HCT116 (cell line): ENCODE results near the gene TMEM145. TPM values are rescaled to one million over a fixed set of nuclear protein-coding genes. Genes with fewer than 3 reads are reported as not detected.

Source experiments
- ATAC-seq: fragments of 200-7000 bp; cut with Tn5 transposase; 2 replicates; pipeline ENCODE4 v1.9.1; 2020; ENCODE audit warnings: mild to moderate bottlenecking, moderate library complexity
- BruUV-seq: library from RNA; stranded (reverse); fragments of 400-500 nt; replicated peaks from 2 replicates; lab custom pipeline; 2021; lab: Mats Ljungman, UMichigan
- CTCF ChIA-PET: fragments of 300-600 bp; sonication (Branson Sonifier 250); formaldehyde crosslinking; loops from one replicate; lab custom pipeline; 2021; ENCODE audit warnings: antibody characterized with exemption; lab: Charles Lee
- POLR2A ChIA-PET: fragments of 300-600, 350-600 bp; sonication (Branson Sonifier 250); formaldehyde crosslinking; loops from one replicate; lab custom pipeline; 2021; ENCODE audit warnings: antibody characterized with exemption; lab: Charles Lee
- RAD21 ChIA-PET, 2 experiments: fragments of 300-600 bp; sonication (Branson Sonifier 250); formaldehyde crosslinking; loops; one replicate each; lab custom pipeline; 2023; ENCODE audit warnings: low total read pairs in 2 of 2; ENCODE audit not compliant: uncharacterized antibody in 2 of 2, unreplicated experiment in 2 of 2, low non-redundant PET in 1 of 2; lab: Charles Lee
- DNase-seq: peaks from one replicate; pipeline ENCODE4 v3.0.0-alpha.2; 2010; ENCODE audit warnings: low read depth, low spot score
- H2AFZ ChIP-seq: fragments of 200-600 bp; shearing (Covaris generic), sonication (generic); 2 replicates; pipeline ENCODE4 v1.6.1; 2017; ENCODE audit warnings: low read depth, mixed run types, mixed read lengths, antibody characterized with exemption, low read length; ENCODE audit not compliant: poor library complexity, severe bottlenecking
- H3K27ac ChIP-seq: 2 replicates; pipeline ENCODE4 v1.5.1; 2012; ENCODE audit warnings: low read depth, low read length
- H3K27me3 ChIP-seq: fragments of 200-600 bp; sonication (generic); 2 replicates; pipeline ENCODE4 v1.6.1; 2016; ENCODE audit warnings: mixed run types, low read length, mixed read lengths; ENCODE audit not compliant: insufficient read depth
- H3K36me3 ChIP-seq, 2 experiments: fragments of 200-500 bp in 1 of 2; fragments of 200-600 bp in 1 of 2; sonication (Bioruptor generic) in 1 of 2; sonication (generic) in 1 of 2; 2 replicates each; pipeline versions ENCODE4 v1.5.1 to v1.6.1; 2014 to 2016; ENCODE audit warnings: low read length in 2 of 2, inconsistent platforms in 1 of 2, mixed read lengths in 1 of 2, mixed run types in 1 of 2; ENCODE audit not compliant: insufficient read depth in 2 of 2, control insufficient read depth in 1 of 2
- H3K4me1 ChIP-seq, 2 experiments: fragments of 200-600 bp in 1 of 2; sonication (generic) in 1 of 2; 2 replicates each; pipeline versions ENCODE4 v1.5.1 to v1.6.1; 2012 to 2017; ENCODE audit warnings: low read length in 2 of 2, inconsistent platforms in 1 of 2, mild to moderate bottlenecking in 1 of 2, mixed read lengths in 1 of 2, mixed run types in 1 of 2, moderate library complexity in 1 of 2; ENCODE audit not compliant: insufficient read depth in 2 of 2, control insufficient read depth in 1 of 2
- H3K4me2 ChIP-seq: fragments of 200-600 bp; sonication (generic); 2 replicates; pipeline ENCODE4 v1.6.1; 2017; ENCODE audit warnings: mixed run types, low read length, mixed read lengths
- H3K4me3 ChIP-seq, 2 experiments: fragments of 200-600 bp in 1 of 2; sonication (generic) in 1 of 2; replicated peaks in 1 of 2; 2 replicates each; pipeline ENCODE4 v1.5.1; 2011 to 2016; ENCODE audit warnings: low read length in 2 of 2, control low read depth in 1 of 2, low read depth in 1 of 2, mild to moderate bottlenecking in 1 of 2, mixed read lengths in 1 of 2, mixed run types in 1 of 2
- H3K79me2 ChIP-seq: fragments of 200-600 bp; sonication (generic); 2 replicates; pipeline ENCODE4 v1.6.1; 2017; ENCODE audit warnings: mild to moderate bottlenecking, mixed run types, low read length, moderate library complexity, mixed read lengths; ENCODE audit not compliant: insufficient read depth
- H3K9ac ChIP-seq: fragments of 200-600 bp; sonication (generic); 2 replicates; pipeline ENCODE4 v1.6.1; 2016; ENCODE audit warnings: low read length, mixed read lengths
- H3K9me2 ChIP-seq: fragments of 200-600 bp; sonication (generic), shearing (Covaris generic); 2 replicates; pipeline ENCODE4 v1.6.1; 2017; ENCODE audit warnings: mixed run types, mild to moderate bottlenecking, moderate library complexity; ENCODE audit not compliant: insufficient read depth
- H3K9me3 ChIP-seq, 2 experiments: fragments of 200-500 bp in 1 of 2; fragments of 200-600 bp in 1 of 2; sonication (Bioruptor generic) in 1 of 2; sonication (generic) in 1 of 2; 2 replicates each; pipeline ENCODE4 v1.6.1; 2014 to 2017; ENCODE audit warnings: low read length in 2 of 2, mixed read lengths in 2 of 2, inconsistent platforms in 1 of 2, low read depth in 1 of 2, mild to moderate bottlenecking in 1 of 2, mixed run types in 1 of 2, moderate library complexity in 1 of 2; ENCODE audit not compliant: control insufficient read depth in 1 of 2, insufficient read depth in 1 of 2
- H4K20me1 ChIP-seq: fragments of 200-600 bp; sonication (generic), shearing (Covaris generic); 2 replicates; pipeline ENCODE4 v1.6.1; 2017; ENCODE audit warnings: mixed run types, mild to moderate bottlenecking, moderate library complexity; ENCODE audit not compliant: insufficient read depth
- ATF3 ChIP-seq: IDR thresholded peaks from 2 replicates; pipeline ENCODE4 v1.6.1; 2012
- CEBPB ChIP-seq: IDR thresholded peaks from 2 replicates; pipeline ENCODE4 v1.6.1; 2012; ENCODE audit warnings: low read depth
- CTCF ChIP-seq, 3 experiments: fragments of 200-600 bp in 1 of 3; sonication (generic) in 1 of 3; IDR thresholded peaks in 2 of 3; conservative IDR thresholded peaks in 1 of 3; 2 replicates each; pipeline ENCODE4 v1.5.1; 2012 to 2017; ENCODE audit warnings: low read depth in 2 of 3, low read length in 2 of 3, antibody characterized with exemption in 1 of 3, borderline replicate concordance in 1 of 3, control low read depth in 1 of 3, mild to moderate bottlenecking in 1 of 3, mixed read lengths in 1 of 3, mixed run types in 1 of 3, moderate library complexity in 1 of 3; ENCODE audit not compliant: insufficient read depth in 1 of 3
- EGR1 ChIP-seq: IDR thresholded peaks from 2 replicates; pipeline ENCODE4 v1.6.1; 2012; ENCODE audit warnings: low read depth
- JUND ChIP-seq: IDR thresholded peaks from 2 replicates; pipeline ENCODE4 v1.6.1; 2012
- POLR2AphosphoS5 ChIP-seq: IDR thresholded peaks from 2 replicates; pipeline ENCODE4 v1.6.1; 2011; ENCODE audit warnings: mild to moderate bottlenecking, low read depth, low read length, moderate library complexity
- RAD21 ChIP-seq: IDR thresholded peaks from 2 replicates; pipeline ENCODE4 v1.6.1; 2012; ENCODE audit warnings: low read depth, mild to moderate bottlenecking
- SIN3A ChIP-seq: IDR thresholded peaks from 2 replicates; pipeline ENCODE4 v1.6.1; 2012; ENCODE audit warnings: low read depth
- SP1 ChIP-seq: IDR thresholded peaks from 2 replicates; pipeline ENCODE4 v1.6.1; 2012; ENCODE audit warnings: low read depth
- SRF ChIP-seq: IDR thresholded peaks from 2 replicates; pipeline ENCODE4 v1.6.1; 2012; ENCODE audit warnings: low read depth
- TCF7L2 ChIP-seq: IDR thresholded peaks from 2 replicates; pipeline ENCODE4 v1.7.0; 2011; ENCODE audit warnings: borderline replicate concordance, inconsistent platforms; ENCODE audit not compliant: insufficient read depth, insufficient read length; ENCODE audit errors: extremely low read depth
- YY1 ChIP-seq: IDR thresholded peaks from 2 replicates; pipeline ENCODE4 v1.6.1; 2011; ENCODE audit warnings: low read length, low read depth, moderate library complexity, mild to moderate bottlenecking; ENCODE audit not compliant: insufficient replicate concordance; ENCODE audit errors: extremely low read depth
- ZNF274 ChIP-seq: fragments of 200-500 bp; sonication (Bioruptor generic); IDR thresholded peaks from 2 replicates; pipeline ENCODE4 v1.6.1; 2014; ENCODE audit warnings: mild to moderate bottlenecking, low read depth, low read length, inconsistent platforms
- intact Hi-C: fragments of 100-400 bp; cut with micrococcal nuclease; formaldehyde crosslinking; loops from 2 replicates; pipeline ENCODE4 v1.10.0; 2022
- total RNA-seq: library from RNA; stranded (reverse); gene quantifications from one replicate; pipeline ENCODE4 v1.2.1, GENCODE V29; 2021; ENCODE audit not compliant: unreplicated experiment

Gene TMEM145
- total RNA-seq, 1 experiment from 2014 or later: 7.2 TPM

- Histone ChIP-seq H3K36me3 (peaks cover 7 to 11% of the 10 kb centered on the region in 2 experiments; a peak in 3 of 4 replicates), H3K27ac (peak overlapping the region; percentile 52; the same call in 1 of the 2 replicates)
- intact Hi-C loops: no loop called here
- BruUV-seq: TSS peak; percentile 39
- ATAC-seq: no peak
- POLR2A ChIA-PET: interaction anchor here (0.6 kb wide), 2 partner anchors 9 to 1682 kb away, joined by 4 read pairs; no protein-coding TSS in a partner anchor
- TF ChIP-seq EGR1: no peak
- TF ChIP-seq ATF3: no peak
- TF ChIP-seq, all 23 proteins: peak for 0
- no peak overlapping the region for H3K4me3 ChIP-seq
- H3K9ac ChIP-seq: no peak overlapping the region
- H3K27me3 ChIP-seq: no peaks in the 10 kb centered on the region
- no peak for DNase-seq
- no peaks in the 10 kb centered on the region for H3K79me2 ChIP-seq
- ChIA-PET CTCF (interaction anchor here (1.0 to 3.0 kb wide), 3 partner anchors 11 to 51 kb away, joined by 3 to 26 read pairs (median 6); no protein-coding TSS in a partner anchor), RAD21 (no interaction called here)
- H4K20me1 ChIP-seq: no peaks in the 10 kb centered on the region
- H3K4me1 ChIP-seq: peaks cover 18 to 33% of the 10 kb centered on the region in 2 experiments
- no peaks in the 10 kb centered on the region for H3K9me2 ChIP-seq
- H3K4me2 ChIP-seq: no peak overlapping the region
- no peak overlapping the region for H2AFZ ChIP-seq
- H3K9me3 ChIP-seq: no peaks in the 10 kb centered on the region
These were observed 17.8 kb upstream of the TMEM145 start for GRCh38 chr19:42295342-42295741.

- H4K20me1 ChIP-seq: no peaks in the 10 kb centered on the region
- H3K4me3 ChIP-seq: no peak overlapping the region
- H3K79me2 ChIP-seq: no peaks in the 10 kb centered on the region
- H3K27ac ChIP-seq: peak overlapping the region; percentile 52
- TF ChIP-seq ZNF274: no peak
- no peak for TF ChIP-seq CEBPB
- no peak for TF ChIP-seq SP1
- peak; percentile 77 for TF ChIP-seq RAD21
- no peak for TF ChIP-seq YY1
- TF ChIP-seq JUND: no peak
- peak; percentile 85 to 99 (median 96) for TF ChIP-seq CTCF (IDR thresholded peaks at IDR 0.05 in 2 of 3, conservative IDR thresholded peaks at IDR 0.05 in 1 of 3; ENCODE audit: borderline replicate concordance in 1 of 3, insufficient read depth in 1 of 3, low read depth in 2 of 3, low read length in 2 of 3)
- no peak for TF ChIP-seq TCF7L2
- no peak for TF ChIP-seq SIN3A
- TF ChIP-seq POLR2AphosphoS5: peak; percentile 42
- no peak for TF ChIP-seq SRF
- TF ChIP-seq, all 23 proteins: peak for 3
- peaks cover 19 to 27% of the 10 kb centered on the region in 2 experiments for H3K4me1 ChIP-seq
- no peak overlapping the region for H3K9ac ChIP-seq
- ChIA-PET POLR2A (interaction anchor here (0.6 kb wide), 1 partner anchor 1683 kb away, joined by 4 read pairs; no protein-coding TSS in a partner anchor), CTCF (interaction anchor here (1.0 to 3.0 kb wide), 5 partner anchors 16 to 163 kb away, joined by 3 to 26 read pairs (median 6); partner anchors contain the start of gene POU2F2), RAD21 (no interaction called here)
- H2AFZ ChIP-seq: no peak overlapping the region
- peak; percentile 61 for DNase-seq
- no peak overlapping the region for H3K4me2 ChIP-seq
- no TSS peak for BruUV-seq
- intact Hi-C loops: loop anchor here (2.0 kb wide), 1 partner anchor 49 kb away; no protein-coding TSS in a partner anchor
- peak; percentile 85 for ATAC-seq
- H3K27me3 ChIP-seq: no peaks in the 10 kb centered on the region
- H3K9me2 ChIP-seq: no peaks in the 10 kb centered on the region
- peaks cover 4 to 11% of the 10 kb centered on the region in 2 experiments; a peak in 3 of 4 replicates for H3K36me3 ChIP-seq
- H3K9me3 ChIP-seq: no peaks in the 10 kb centered on the region
These were observed 17.1 kb upstream of the TMEM145 start for GRCh38 chr19:42295831-42296525.
